Measurements from ENCODE around the gene LDLRAD4. TPM values are rescaled to one million over a fixed set of nuclear protein-coding genes. Genes with fewer than 3 reads are reported as not detected.

The LDLRAD4 gene
- total RNA-seq, 4 donors from 2014 or later, result 23.9 to 38.3 (median 27.0) TPM

DNA sequence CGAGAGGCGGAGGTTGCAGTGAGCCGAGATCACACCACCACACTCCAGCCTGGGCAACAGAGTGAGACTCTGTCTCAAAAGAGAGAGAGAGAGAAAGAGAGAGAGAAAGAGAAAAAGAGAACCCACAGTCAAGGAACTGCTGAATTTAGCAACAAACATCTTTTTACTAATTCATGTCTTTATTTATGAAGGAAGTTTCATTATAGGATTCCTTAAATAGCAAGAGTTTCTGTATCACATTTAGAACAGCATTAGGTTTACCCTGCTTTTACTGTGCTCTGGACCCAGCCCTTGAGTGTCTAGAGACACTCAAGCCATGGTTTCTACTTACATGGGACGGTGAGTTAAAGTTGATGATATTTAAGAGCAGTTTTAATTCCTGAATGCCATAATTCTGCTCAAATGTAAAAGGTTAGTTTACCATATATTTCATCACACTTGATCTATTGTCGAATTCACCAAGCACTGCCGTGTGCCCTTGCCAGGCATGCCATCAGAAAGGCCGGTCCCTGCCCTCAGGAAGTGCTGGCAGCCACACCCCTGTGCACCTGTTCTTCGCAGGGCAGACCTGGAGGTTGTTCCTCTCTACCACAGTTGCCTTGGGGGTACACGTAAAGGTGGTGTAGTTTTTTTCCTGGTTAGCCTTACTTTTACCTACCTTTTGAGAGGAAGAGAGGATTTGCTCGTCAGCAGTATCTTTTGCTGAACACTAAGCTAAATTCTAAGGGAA, 153.3 kb downstream of the LDLRAD4 start:
- TF ChIP-seq, protein P1, sequence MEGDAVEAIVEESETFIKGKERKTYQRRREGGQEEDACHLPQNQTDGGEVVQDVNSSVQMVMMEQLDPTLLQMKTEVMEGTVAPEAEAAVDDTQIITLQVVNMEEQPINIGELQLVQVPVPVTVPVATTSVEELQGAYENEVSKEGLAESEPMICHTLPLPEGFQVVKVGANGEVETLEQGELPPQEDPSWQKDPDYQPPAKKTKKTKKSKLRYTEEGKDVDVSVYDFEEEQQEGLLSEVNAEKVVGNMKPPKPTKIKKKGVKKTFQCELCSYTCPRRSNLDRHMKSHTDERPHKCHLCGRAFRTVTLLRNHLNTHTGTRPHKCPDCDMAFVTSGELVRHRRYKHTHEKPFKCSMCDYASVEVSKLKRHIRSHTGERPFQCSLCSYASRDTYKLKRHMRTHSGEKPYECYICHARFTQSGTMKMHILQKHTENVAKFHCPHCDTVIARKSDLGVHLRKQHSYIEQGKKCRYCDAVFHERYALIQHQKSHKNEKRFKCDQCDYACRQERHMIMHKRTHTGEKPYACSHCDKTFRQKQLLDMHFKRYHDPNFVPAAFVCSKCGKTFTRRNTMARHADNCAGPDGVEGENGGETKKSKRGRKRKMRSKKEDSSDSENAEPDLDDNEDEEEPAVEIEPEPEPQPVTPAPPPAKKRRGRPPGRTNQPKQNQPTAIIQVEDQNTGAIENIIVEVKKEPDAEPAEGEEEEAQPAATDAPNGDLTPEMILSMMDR (IDR thresholded peaks at IDR 0.05), result no peak
- DNase-seq (ENCODE audit: low spot score) (no peak), ATAC-seq (ENCODE audit: low FRiP score) (no peak)

DNA sequence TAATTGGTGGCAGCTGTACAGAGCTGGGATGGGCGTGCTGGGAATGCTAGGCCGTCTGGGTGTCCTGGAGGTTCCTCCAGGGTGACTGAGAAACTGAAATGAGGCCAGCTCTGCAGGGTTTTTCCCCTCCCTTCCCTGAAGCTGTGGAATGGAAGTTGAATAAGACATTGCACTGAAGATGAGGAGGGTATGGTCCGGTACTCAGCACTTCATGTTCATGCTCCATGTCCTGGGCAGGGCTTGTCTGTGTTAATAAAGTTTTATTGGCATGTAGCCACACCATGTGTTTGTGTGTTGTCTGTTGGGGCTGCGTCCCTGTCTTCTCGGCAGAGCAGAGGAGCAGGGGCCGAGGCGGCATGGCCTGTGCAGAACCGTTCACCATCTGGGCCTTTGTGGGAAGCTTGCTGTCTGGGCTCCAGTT, 154.0 kb downstream of the LDLRAD4 start:
- no peak for DNase-seq (ENCODE audit: low spot score)
- TF ChIP-seq, protein P1 (IDR thresholded peaks at IDR 0.05), result no peak
- ATAC-seq (ENCODE audit: low FRiP score), result no peak

DNA sequence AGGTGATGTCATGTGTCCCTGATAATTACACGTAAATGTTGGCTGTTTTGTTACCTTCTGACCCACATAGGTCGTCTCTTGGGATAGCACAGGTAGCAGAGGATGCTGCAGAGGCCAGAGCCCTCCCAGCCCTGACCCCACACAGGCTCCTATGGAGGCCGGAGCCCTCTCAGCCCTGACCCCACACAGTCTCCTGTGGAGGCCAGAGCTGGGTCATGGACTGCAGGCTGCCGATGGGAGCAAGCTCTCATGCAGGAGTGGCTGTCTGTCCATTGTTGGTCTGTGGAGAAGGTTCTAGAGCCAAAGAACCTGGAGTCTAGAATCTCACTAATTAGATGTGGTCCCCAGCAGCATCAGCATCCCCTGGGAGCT, 155.5 kb downstream of the LDLRAD4 start:
- no peak for DNase-seq (ENCODE audit: low spot score)
- no peak for ATAC-seq (ENCODE audit: low FRiP score)
- TF ChIP-seq, protein P1 (IDR thresholded peaks at IDR 0.05), result no peak

DNA sequence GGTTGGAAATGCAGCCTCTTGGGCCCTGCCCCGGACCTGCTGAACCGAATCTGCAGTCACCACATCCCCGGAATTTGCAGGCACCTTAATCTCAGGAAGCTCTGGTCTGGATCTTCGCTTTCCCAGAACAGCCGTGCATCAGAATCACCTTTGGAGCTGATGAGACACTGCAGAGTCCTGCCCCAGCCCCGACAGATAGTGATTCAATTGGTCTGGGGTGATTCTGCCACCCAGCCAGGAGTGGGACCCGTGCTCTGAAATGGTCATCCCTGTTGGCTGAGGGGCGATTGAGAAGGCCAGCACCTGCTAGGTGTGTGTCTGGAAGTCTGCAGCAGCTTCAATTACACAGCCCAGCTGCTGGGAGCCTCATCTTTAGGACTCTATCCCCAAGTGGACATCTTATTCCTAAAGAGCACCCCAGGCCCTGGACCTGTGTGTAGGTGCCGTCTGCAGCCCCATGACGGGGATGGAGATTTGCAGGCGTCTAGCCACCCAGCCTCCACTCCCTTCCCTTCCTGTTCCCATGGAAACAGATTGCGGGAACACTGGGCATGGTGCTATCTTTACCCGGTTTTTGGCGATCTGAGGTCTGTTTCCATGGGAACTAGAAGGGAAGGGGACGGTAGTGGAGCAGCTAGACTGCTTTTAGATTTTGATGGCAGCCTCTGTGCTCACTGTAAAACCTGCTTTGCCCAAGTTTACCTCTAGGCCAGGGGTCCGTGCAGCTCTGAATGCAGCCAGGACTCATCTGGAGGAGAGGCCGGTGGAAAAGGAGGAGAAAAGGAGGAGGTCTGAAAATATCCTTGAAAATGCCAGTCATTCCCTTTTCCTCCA, 156.1 kb downstream of the LDLRAD4 start:
- ATAC-seq (ENCODE audit: low FRiP score) (peak; percentile 38), DNase-seq (ENCODE audit: low spot score) (no peak)
- TF ChIP-seq, protein P1 (IDR thresholded peaks at IDR 0.05), result no peak

DNA sequence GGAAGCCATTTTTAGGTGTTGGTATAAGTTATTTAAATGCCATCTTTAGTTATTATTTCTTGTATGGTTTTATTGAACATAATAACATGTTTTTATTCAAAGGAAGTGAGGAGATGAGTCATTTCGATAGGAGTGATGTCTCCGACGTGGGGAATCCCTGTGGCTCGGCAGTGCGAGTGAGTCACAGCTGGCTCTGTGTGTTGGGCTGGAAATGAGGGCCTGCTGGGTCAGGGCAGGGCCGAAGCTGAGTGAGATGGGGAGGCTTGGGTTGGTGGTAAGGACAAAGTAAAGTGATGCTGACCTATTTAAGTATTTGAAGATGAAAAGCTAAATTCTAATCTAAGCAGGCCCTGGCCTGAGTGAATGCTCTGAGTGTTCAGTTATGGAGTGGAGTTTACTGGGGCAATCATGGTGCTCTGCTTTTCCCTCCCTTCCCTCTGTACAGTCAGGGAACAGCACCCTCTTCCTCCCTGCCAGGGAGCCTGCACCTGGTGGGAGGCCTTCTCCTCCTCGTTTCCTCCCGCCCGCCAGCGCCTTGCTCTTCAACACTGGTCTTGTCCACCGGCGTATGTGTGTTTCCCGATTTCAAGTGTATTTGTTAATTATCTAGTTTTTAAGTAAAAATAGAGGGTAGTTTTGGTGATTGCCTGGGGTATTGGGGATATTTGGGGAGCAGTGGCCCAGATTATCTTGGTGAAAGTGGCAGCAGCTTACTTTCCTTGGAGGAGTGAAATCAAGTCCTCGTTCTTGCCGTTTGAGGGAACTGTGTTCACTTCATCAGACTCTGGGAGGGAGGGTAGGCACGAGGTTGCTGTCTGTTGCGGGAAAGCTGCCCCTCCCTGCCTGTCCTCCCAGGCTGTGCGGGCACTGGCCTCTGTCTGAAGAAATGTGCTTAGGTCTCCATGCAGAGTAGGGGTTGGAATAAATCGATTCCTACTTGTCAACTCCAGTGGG, 157.0 kb downstream of the LDLRAD4 start:
- peak; percentile 61 for DNase-seq (ENCODE audit: low spot score)
- TF ChIP-seq, protein P1 (IDR thresholded peaks at IDR 0.05), result no peak
- ATAC-seq (ENCODE audit: low FRiP score), result peak; percentile 98

DNA sequence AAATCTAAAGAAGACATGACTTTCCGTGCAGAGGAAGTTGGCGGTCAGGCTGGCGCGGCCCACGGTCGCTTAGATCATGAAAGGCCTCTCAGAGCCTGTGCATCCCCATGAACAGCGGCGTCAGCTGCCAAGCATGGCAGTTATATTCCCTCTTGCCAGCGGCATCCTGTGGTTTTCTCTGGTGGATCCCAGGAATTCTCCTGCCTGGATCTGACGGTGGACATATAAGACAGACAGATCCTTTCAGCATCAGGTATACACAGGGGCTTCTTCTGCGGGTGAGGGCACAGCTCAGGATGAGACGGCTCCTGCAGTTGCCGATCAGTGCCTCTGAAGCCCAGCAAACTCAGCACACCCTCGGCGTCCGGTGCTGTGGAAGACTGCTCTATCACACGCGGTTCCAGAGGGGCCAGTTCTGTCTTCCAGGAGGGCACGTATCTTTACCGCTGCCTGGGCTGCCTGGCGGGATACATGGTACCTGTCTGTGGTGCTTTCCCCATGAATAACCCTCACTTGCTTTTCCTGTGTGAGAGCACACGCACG, 157.8 kb downstream of the LDLRAD4 start:
- TF ChIP-seq, protein P1 (IDR thresholded peaks at IDR 0.05), result no peak
- ATAC-seq (ENCODE audit: low FRiP score) (no peak), DNase-seq (ENCODE audit: low spot score) (no peak)
